OCI-LY7 (cell line): ENCODE measurements around the gene CDH9. TPM values are rescaled to one million over a fixed set of nuclear protein-coding genes. Genes with fewer than 3 reads are reported as not detected.

ENCODE experiments used
- BruUV-seq: library from RNA; stranded (reverse); fragments of 400-500 nt; replicated peaks from 2 replicates; lab custom pipeline; 2021; lab: Mats Ljungman, UMichigan
- CTCF ChIA-PET: fragments of 300-600 bp; sonication (Branson Sonifier 250); formaldehyde crosslinking; loops from one replicate; lab custom pipeline; 2022; ENCODE audit warnings: antibody characterized with exemption; ENCODE audit not compliant: unreplicated experiment; lab: Charles Lee
- POLR2A ChIA-PET: fragments of 300-600 bp; sonication (Branson Sonifier 250); formaldehyde crosslinking; loops from one replicate; lab custom pipeline; 2022; ENCODE audit warnings: antibody characterized with exemption; lab: Charles Lee
- DNase-seq: peaks from one replicate; pipeline ENCODE4 v3.0.0-alpha.2; 2015; ENCODE audit warnings: low spot score
- H2AFZ ChIP-seq: fragments of 200-600 bp; sonication (generic), shearing (Covaris generic); 2 replicates; pipeline ENCODE4 v1.6.1; 2014; ENCODE audit warnings: mild to moderate bottlenecking, antibody characterized with exemption, low read length, moderate library complexity
- H3K27ac ChIP-seq: fragments of 200-600 bp; sonication (generic); 2 replicates; pipeline ENCODE4 v1.5.1; 2014; ENCODE audit warnings: mixed run types, low read depth, mild to moderate bottlenecking, moderate library complexity, low read length, inconsistent platforms; ENCODE audit not compliant: poor library complexity, severe bottlenecking
- H3K36me3 ChIP-seq: fragments of 200-600 bp; sonication (generic); 2 replicates; pipeline ENCODE4 v1.6.1; 2014; ENCODE audit warnings: mild to moderate bottlenecking, antibody characterized with exemption, low read length, moderate library complexity, mixed read lengths; ENCODE audit not compliant: insufficient read depth
- H3K4me1 ChIP-seq: fragments of 200-600 bp; sonication (generic); 2 replicates; pipeline ENCODE4 v1.5.1; 2014; ENCODE audit warnings: mild to moderate bottlenecking, low read length; ENCODE audit not compliant: insufficient read depth, poor library complexity, severe bottlenecking
- H3K4me2 ChIP-seq: fragments of 200-600 bp; sonication (generic); 2 replicates; pipeline ENCODE4 v1.6.1; 2014; ENCODE audit warnings: mild to moderate bottlenecking, low read length
- H3K4me3 ChIP-seq: fragments of 200-600 bp; sonication (generic); 2 replicates; pipeline ENCODE4 v1.5.1; 2014; ENCODE audit warnings: mild to moderate bottlenecking, low read depth, low read length; ENCODE audit not compliant: poor library complexity, severe bottlenecking
- H3K79me2 ChIP-seq: fragments of 200-600 bp; sonication (generic); 2 replicates; pipeline ENCODE4 v1.6.1; 2016; ENCODE audit warnings: low read depth, mild to moderate bottlenecking, low read length, moderate library complexity, mixed read lengths; ENCODE audit not compliant: insufficient read depth
- H3K9me2 ChIP-seq: fragments of 200-600 bp; sonication (generic); 2 replicates; pipeline ENCODE4 v1.6.1; 2016; ENCODE audit warnings: mild to moderate bottlenecking, low read length, mixed read lengths; ENCODE audit not compliant: insufficient read depth
- H3K9me3 ChIP-seq: fragments of 200-600 bp; sonication (generic); 2 replicates; pipeline ENCODE4 v1.6.1; 2014; ENCODE audit warnings: mild to moderate bottlenecking, mixed run types, low read length, mixed read lengths
- H4K20me1 ChIP-seq: fragments of 200-600 bp; sonication (generic); 2 replicates; pipeline ENCODE4 v1.6.1; 2014; ENCODE audit warnings: mild to moderate bottlenecking, antibody characterized with exemption, low read length, moderate library complexity, mixed read lengths; ENCODE audit not compliant: insufficient read depth
- CTCF ChIP-seq: fragments of 200-600 bp; sonication (generic); conservative IDR thresholded peaks from 2 replicates; pipeline ENCODE4 v1.5.1; 2014; ENCODE audit warnings: mild to moderate bottlenecking, antibody characterized with exemption, low read length, moderate library complexity, mixed read lengths
- EZH2phosphoT487 ChIP-seq: fragments of 200-600 bp; sonication (generic); IDR thresholded peaks from 2 replicates; pipeline ENCODE4 v1.6.1; 2018; ENCODE audit warnings: low read depth, borderline replicate concordance, mild to moderate bottlenecking, mixed run types, antibody characterized with exemption, low read length, moderate library complexity, mixed read lengths
- intact Hi-C: fragments of 100-400 bp; cut with micrococcal nuclease; formaldehyde crosslinking; loops from one replicate; pipeline ENCODE4 v1.10.0; 2022; ENCODE audit not compliant: unreplicated experiment
- total RNA-seq, 2 experiments: library from RNA; depleted of rRNA in 1 of 2; stranded (reverse); fragments of >200 nt in 1 of 2; shearing (Covaris generic) in 1 of 2; gene quantifications; 2 replicates each; pipeline ENCODE4 v1.2.3, GENCODE V29; 2014 to 2022

The CDH9 gene
- total RNA-seq, 2 experiments from 2014 or later, result not detected

- H3K79me2 ChIP-seq, result no peaks in the 10 kb centered on the region
- POLR2A ChIA-PET, result no interaction called here
- TF ChIP-seq EZH2phosphoT487 (no peak), CTCF (no peak)
- no peaks in the 10 kb centered on the region for H4K20me1 ChIP-seq
- H3K4me1 ChIP-seq, result no peaks in the 10 kb centered on the region
- no peaks in the 10 kb centered on the region for H3K36me3 ChIP-seq
- intact Hi-C loops, result no loop called here
- no peaks in the 10 kb centered on the region for H3K9me2 ChIP-seq
- no peak for DNase-seq
- no peak overlapping the region for H3K27ac ChIP-seq
- BruUV-seq, result no TSS peak
- no peak overlapping the region for H3K4me2 ChIP-seq
- no peaks in the 10 kb centered on the region; the same call in 1 of the 2 replicates for H3K9me3 ChIP-seq
- CTCF ChIA-PET, result no interaction called here
- no peak overlapping the region for H2AFZ ChIP-seq
- no peak overlapping the region for H3K4me3 ChIP-seq
These were observed 191.2 kb downstream of the CDH9 start for GRCh38 chr5:26847041-26847736.

GRCh38 chr5:26843677-26844076 is 194.7 kb downstream of the CDH9 start:
- no peaks in the 10 kb centered on the region for H3K9me2 ChIP-seq
- H3K36me3 ChIP-seq, result no peaks in the 10 kb centered on the region
- no TSS peak for BruUV-seq
- H3K9me3 ChIP-seq, result no peaks in the 10 kb centered on the region
- no peak overlapping the region for H3K4me3 ChIP-seq
- POLR2A ChIA-PET, result interaction anchor here (0.7 kb wide), 1 partner anchor 400 kb away, joined by 3 read pairs; no protein-coding TSS in a partner anchor
- H3K4me2 ChIP-seq, result no peak overlapping the region
- no peaks in the 10 kb centered on the region for H4K20me1 ChIP-seq
- no peaks in the 10 kb centered on the region for H3K4me1 ChIP-seq
- H2AFZ ChIP-seq, result no peak overlapping the region
- CTCF ChIA-PET, result no interaction called here
- intact Hi-C loops, result no loop called here
- no peaks in the 10 kb centered on the region for H3K79me2 ChIP-seq
- no peak overlapping the region for H3K27ac ChIP-seq
- DNase-seq, result no peak
- TF ChIP-seq CTCF, result no peak
- no peak for TF ChIP-seq EZH2phosphoT487

GRCh38 chr5:26833596-26833995 is 204.8 kb downstream of the CDH9 start:
- DNase-seq, result no peak
- Histone ChIP-seq H3K79me2 (no peaks in the 10 kb centered on the region), H3K9me2 (no peaks in the 10 kb centered on the region), H3K4me3 (no peak overlapping the region), H3K4me1 (no peaks in the 10 kb centered on the region), H3K27ac (no peak overlapping the region), H3K4me2 (no peak overlapping the region), H3K9me3 (peaks cover 7% of the 10 kb centered on the region; the same call in 1 of the 2 replicates), H4K20me1 (no peaks in the 10 kb centered on the region), H2AFZ (no peak overlapping the region), H3K36me3 (no peaks in the 10 kb centered on the region)
- TF ChIP-seq EZH2phosphoT487 (no peak), CTCF (no peak)
- intact Hi-C loops, result no loop called here
- BruUV-seq, result no TSS peak
- POLR2A ChIA-PET, result no interaction called here
- CTCF ChIA-PET, result no interaction called here
